ENCODE results near the gene SRF.

- TF ChIP-seq MAFK (IDR thresholded peaks at IDR 0.05; ENCODE audit: low read depth, low read length), result no peak
- no peak for TF ChIP-seq CTCF (conservative IDR thresholded peaks at IDR 0.05; ENCODE audit: low read depth, low read length)
- TF ChIP-seq POLR2A (IDR thresholded peaks at IDR 0.05; ENCODE audit: low read depth, low read length), result no peak
These were observed 48.7 kb downstream of the SRF start for GRCh38 chr6:43219814-43220213.

Data from IMR-90 (cell line).